Measurements from ENCODE around the gene GPR135.

Gene GPR135, protein sequence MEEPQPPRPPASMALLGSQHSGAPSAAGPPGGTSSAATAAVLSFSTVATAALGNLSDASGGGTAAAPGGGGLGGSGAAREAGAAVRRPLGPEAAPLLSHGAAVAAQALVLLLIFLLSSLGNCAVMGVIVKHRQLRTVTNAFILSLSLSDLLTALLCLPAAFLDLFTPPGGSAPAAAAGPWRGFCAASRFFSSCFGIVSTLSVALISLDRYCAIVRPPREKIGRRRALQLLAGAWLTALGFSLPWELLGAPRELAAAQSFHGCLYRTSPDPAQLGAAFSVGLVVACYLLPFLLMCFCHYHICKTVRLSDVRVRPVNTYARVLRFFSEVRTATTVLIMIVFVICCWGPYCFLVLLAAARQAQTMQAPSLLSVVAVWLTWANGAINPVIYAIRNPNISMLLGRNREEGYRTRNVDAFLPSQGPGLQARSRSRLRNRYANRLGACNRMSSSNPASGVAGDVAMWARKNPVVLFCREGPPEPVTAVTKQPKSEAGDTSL

DNA sequence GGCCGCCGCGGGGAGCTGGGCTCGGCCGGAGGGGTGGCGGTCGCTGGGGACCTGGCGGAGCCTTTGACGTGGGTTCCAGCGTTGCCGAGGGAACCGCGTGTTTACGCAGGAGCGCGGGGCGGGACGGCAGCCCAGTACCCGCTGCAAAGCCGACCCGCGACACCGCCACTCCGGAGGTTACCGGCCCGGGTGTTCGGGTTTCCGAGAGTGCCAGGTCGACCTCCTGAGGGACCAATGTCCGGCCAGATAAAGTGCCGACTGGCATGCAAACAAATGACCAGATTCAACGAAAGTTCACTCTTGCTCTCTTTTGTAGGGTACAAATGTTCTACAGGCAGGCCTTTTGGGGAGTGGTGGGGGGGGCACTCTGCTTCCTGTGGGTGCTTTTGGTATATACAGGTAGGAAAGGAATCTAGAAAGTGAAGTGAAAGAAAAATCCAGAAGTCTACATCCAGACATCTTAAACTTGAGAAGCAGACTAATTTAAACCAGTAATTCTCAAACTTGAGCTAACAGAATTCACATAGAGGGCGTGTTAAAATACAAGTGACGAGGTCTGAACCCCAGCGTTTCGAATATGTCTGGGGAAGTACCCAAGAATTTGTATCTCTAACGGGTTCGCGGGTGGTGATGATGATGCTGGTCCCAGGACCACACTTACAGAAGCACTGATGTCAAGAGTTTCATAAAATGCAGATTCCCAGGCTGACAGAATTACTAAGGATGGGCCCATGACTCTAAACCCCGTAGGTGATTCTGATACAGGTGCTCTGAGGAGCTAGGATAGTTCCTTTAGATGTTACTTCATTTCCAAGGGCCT lies at the start of gene GPR135:
Gene GPR135 (minus strand): TSS at position 65 of the 820 bp plus-strand sequence. CDS start 154 bp downstream, outside the sequence.
- in situ Hi-C loops (cut with HindIII; ENCODE audit: low pct_ligation_motif_present, low pct_unique_long_range_greater_than_20kb, low sequenced_read_pairs): no loop called here
- DNase-seq: no peak

DNA sequence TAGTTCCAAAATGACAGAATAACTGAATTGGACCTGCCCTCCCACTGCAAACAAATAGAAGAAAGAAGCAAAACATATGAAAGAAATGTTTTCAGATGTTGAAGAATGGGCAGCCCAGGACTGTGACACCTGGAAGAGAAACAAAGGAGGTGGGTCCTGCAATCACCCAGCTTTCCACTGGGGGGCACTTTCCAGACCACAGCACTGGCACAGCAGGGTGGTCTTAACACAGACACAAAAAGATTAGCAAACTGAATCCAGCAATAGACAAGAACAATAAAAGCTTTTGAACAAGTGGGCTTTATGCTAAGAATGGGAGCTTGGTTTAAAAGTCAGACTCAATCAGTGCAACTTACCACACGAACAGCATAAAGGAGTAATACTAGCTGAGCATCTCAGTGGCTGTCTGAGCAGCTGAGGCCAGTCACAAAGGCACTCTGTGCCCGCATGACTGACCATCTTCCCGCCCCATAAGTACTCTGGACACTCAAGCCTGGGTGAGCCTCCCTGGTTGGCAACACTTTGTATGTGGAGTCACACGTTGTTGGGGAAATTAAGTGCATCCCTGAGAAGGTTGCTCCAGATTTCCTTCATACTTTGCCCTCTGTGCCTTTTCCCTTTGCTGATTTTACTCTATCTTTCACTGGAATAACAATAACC lies 46.9 kb upstream of the GPR135 start:
- DNase-seq: peak; percentile 9
- in situ Hi-C loops (cut with HindIII; ENCODE audit: low pct_ligation_motif_present, low pct_unique_long_range_greater_than_20kb, low sequenced_read_pairs): no loop called here

- no peak for DNase-seq
- in situ Hi-C loops (cut with HindIII; ENCODE audit: low pct_ligation_motif_present, low pct_unique_long_range_greater_than_20kb, low sequenced_read_pairs): no loop called here
Measured at GRCh38 chr14:59510966-59511365, 45.8 kb upstream of the GPR135 start.

DNA sequence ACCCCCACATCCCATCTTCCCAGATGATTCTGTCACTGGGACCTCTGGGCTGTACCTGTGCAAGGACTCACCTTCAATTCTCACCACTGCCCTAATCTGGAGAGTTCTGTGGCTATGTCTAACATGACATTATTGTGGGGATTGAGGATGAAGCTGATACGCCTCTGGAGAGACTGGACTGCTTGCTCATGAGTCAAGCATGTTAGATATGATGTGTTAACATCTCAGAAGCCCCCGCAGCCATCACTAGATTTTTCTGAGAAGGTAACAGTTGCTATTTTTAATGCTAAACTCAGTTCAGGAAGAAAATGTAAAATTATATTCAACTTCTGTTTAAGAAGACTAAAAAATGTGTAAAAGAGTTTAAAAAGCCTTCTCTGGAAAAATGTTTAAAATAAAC lies 44.8 kb upstream of the GPR135 start:
- no peak for DNase-seq
- in situ Hi-C loops (cut with HindIII; ENCODE audit: low pct_ligation_motif_present, low pct_unique_long_range_greater_than_20kb, low sequenced_read_pairs): no loop called here

DNA sequence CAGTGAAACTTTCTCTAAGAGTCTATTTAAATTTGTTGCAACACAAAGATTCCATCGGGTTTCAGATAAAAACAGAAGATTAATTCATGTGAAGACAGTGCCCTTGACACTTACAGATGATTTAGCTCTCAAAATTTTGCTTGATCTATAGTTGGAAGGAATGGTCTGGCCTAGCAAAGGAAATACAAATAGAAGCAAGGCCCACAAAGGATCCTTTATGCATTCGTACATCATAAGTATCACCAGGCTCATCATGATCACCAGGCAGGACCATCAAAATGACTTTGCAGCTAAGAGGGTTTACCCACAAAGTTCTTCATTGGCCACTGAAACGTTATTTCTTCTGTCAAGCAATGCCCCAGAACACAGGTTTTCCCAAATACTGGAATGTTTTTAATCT lies 43.9 kb upstream of the GPR135 start:
- in situ Hi-C loops (cut with HindIII; ENCODE audit: low pct_ligation_motif_present, low pct_unique_long_range_greater_than_20kb, low sequenced_read_pairs): no loop called here
- DNase-seq: no peak

DNA sequence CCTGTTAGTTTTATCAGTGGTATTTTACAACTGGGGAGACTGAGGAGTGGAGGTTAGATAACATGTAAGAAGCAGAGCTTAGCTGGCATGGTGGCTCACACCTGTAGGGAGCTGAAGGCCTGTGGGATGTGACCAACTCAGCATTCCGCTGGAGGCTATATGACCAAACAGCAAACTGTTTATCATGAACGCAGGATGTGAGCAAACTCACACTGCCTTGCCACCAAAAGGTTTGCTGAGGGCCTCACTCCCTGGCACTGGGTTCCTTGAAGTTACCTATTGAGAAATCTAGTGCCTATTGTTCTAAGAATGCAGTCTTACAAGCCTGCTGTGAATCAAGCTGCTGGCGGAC lies 42.5 kb upstream of the GPR135 start:
- in situ Hi-C loops (cut with HindIII; ENCODE audit: low pct_ligation_motif_present, low pct_unique_long_range_greater_than_20kb, low sequenced_read_pairs): no loop called here
- no peak for DNase-seq

DNA sequence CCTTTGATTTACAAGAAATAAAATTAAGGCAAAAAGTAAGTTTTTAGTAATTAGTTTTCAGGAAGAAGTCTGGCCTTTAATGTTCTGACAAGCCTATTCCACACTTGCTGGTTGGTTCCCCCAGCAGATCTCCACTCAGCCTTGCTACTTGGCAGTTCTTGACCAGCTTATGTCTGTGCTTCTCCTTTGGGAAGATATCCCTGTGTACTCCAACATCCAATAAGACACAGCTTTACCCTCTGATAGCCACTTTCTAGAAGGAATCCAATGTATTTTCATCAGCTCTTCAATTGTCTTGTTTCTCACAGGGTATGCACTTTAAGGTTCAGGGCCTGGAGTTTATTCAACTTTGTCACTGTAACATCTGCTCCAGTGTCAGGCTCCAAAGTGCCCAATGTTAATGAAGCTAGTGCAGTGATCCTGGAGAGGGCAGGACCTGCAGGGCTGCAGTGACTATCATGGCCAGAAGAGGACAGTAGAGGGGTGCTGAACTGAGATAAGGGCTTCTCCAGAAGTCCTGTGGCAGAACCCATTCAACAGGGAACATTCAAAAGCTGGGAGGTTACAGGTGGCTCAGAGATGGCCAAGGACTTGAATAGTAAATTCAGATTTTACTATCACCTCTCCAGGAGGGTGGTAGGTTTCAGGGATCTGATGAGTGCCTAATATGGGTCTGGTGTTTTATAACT lies 42.0 kb upstream of the GPR135 start:
- DNase-seq: peak; percentile 60
- in situ Hi-C loops (cut with HindIII; ENCODE audit: low pct_ligation_motif_present, low pct_unique_long_range_greater_than_20kb, low sequenced_read_pairs): no loop called here

DNA sequence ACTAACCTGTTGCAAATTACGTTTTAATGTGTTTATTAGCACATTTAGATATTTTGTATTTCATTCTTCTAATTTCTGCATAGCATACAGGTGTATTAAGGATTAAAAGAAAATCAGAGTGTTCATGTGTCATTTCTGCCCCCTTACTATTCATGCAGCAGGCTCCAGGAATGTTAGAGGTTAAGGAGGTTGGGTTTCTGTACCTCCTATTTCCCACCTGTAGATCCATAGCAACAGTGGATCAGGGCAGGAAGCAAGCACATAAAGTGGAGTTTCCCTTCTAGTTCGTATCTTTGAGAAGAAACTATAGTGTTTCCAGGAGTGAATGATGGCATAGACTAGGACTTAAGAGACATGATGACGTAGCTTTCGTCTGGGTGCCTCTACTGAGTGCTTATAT lies 38.1 kb upstream of the GPR135 start:
- DNase-seq: no peak
- in situ Hi-C loops (cut with HindIII; ENCODE audit: low pct_ligation_motif_present, low pct_unique_long_range_greater_than_20kb, low sequenced_read_pairs): no loop called here

GRCh38 chr14:59500732-59501131 lies 35.6 kb upstream of the GPR135 start:
- in situ Hi-C loops (cut with HindIII; ENCODE audit: low pct_ligation_motif_present, low pct_unique_long_range_greater_than_20kb, low sequenced_read_pairs): no loop called here
- peak; percentile 4 for DNase-seq

DNA sequence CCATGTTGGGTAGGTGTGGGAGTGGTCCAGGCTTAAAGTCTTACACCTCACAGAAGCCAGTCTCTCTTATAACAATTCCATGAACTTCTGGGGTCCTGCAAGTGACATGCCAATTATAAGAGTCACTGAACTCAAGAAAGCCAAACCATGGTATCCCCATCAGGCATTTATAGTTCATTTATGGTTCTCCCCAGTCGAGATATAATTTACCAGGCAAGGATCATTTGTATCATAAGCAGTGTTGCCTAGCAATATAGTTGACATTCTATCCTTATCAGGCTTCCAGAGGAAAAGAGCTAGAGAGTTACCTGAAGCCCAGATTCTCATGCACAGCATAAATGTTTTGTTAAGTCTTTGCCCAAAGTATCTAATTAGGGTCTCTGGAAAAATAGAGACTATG lies 27.2 kb upstream of the GPR135 start:
- DNase-seq: no peak
- in situ Hi-C loops (cut with HindIII; ENCODE audit: low pct_ligation_motif_present, low pct_unique_long_range_greater_than_20kb, low sequenced_read_pairs): no loop called here

DNA sequence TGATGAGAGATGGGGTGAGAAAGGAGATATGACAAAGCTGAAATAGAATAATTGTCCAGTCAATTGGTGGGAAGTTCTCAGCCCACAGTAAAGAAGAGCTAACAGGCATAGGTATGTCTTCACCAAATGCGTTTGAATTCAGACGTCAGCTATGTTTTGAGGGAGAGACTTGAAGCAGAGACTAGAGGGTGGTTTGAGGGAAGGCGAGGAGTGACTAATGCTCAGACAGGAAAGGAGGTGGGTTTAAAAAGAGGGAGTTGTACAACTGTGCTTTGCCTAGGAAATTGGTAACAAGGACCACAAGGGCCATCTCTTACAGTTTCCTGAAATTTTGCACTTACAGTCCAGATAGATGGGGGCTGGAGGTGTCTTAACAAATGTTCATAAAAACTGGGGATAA lies 25.6 kb upstream of the GPR135 start:
- in situ Hi-C loops (cut with HindIII; ENCODE audit: low pct_ligation_motif_present, low pct_unique_long_range_greater_than_20kb, low sequenced_read_pairs): no loop called here
- DNase-seq: no peak

- in situ Hi-C loops (cut with HindIII; ENCODE audit: low pct_ligation_motif_present, low pct_unique_long_range_greater_than_20kb, low sequenced_read_pairs): no loop called here
Measured at GRCh38 chr14:59484639-59485175, 19.5 kb upstream of the GPR135 start.

GRCh38 chr14:59483819-59484638 lies 18.8 kb upstream of the GPR135 start, which contains the start of the genes JKAMP and L3HYPDH:
TSS of gene JKAMP (plus strand) at chr14:59484517. CDS start at chr14:59484590, 73 bp downstream.
TSS of gene L3HYPDH (minus strand) at chr14:59484408. CDS start at chr14:59484316, 92 bp downstream.
- DNase-seq: peak; percentile 93
- in situ Hi-C loops (cut with HindIII; ENCODE audit: low pct_ligation_motif_present, low pct_unique_long_range_greater_than_20kb, low sequenced_read_pairs): no loop called here

More at GRCh38 chr14:59484639-59485175, 19.5 kb upstream of the GPR135 start:
- peak; percentile 25 for DNase-seq

DNA sequence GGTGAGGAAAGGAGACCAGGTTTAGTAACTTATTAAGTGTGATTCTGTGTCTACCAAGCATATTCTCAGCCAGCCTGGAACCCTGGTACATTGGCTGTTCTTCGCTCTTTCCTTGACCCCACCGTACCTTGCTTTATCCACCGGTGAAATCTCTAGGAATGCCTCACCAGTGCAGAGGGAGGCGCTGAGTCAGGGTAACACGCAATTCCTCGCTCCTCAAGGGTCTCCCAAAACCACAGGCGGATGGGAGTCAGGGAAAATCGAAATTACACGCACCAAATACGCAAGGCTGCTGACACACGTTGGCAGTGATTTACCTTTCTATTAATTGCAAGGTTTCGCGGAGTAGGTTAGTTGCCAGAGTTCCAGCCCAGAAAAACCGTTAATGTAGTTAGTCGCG lies 18.2 kb upstream of the GPR135 start:
- DNase-seq: peak; percentile 68
- in situ Hi-C loops (cut with HindIII; ENCODE audit: low pct_ligation_motif_present, low pct_unique_long_range_greater_than_20kb, low sequenced_read_pairs): no loop called here

GRCh38 chr14:59482541-59483331 lies 17.6 kb upstream of the GPR135 start:
- in situ Hi-C loops (cut with HindIII; ENCODE audit: low pct_ligation_motif_present, low pct_unique_long_range_greater_than_20kb, low sequenced_read_pairs): no loop called here
- peak; percentile 96 for DNase-seq

- in situ Hi-C loops (cut with HindIII; ENCODE audit: low pct_ligation_motif_present, low pct_unique_long_range_greater_than_20kb, low sequenced_read_pairs): no loop called here
- peak; percentile 30 for DNase-seq
Measured at GRCh38 chr14:59481871-59482540, 16.8 kb upstream of the GPR135 start.

Data from ACHN (cell line).